Measurements from ENCODE around the gene VGLL3.

The VGLL3 gene

GRCh38 chr3:86948822-86949221 lies 42.1 kb downstream of the VGLL3 start:
- TF ChIP-seq POLR2A (IDR thresholded peaks at IDR 0.05; ENCODE audit: low read depth, low read length) (no peak), POLR2AphosphoS5 (IDR thresholded peaks at IDR 0.05; ENCODE audit: low read depth, low read length) (no peak), TAF1 (IDR thresholded peaks at IDR 0.05; ENCODE audit: borderline replicate concordance, low read depth, low read length) (no peak)
- no peak for FAIRE-seq
- no peak for DNase-seq (ENCODE audit: insufficient read length)

GRCh38 chr3:86942206-86942605 lies 48.7 kb downstream of the VGLL3 start:
- no peak for TF ChIP-seq POLR2A (IDR thresholded peaks at IDR 0.05; ENCODE audit: low read depth, low read length)
- TF ChIP-seq TAF1 (IDR thresholded peaks at IDR 0.05; ENCODE audit: borderline replicate concordance, low read depth, low read length): no peak
- no peak for TF ChIP-seq POLR2AphosphoS5 (IDR thresholded peaks at IDR 0.05; ENCODE audit: low read depth, low read length)
- no peak for DNase-seq (ENCODE audit: insufficient read length)
- FAIRE-seq: no peak

GRCh38 chr3:86938416-86939105 lies 52.4 kb downstream of the VGLL3 start:
- TF ChIP-seq POLR2A (IDR thresholded peaks at IDR 0.05; ENCODE audit: low read depth, low read length) (no peak), POLR2AphosphoS5 (IDR thresholded peaks at IDR 0.05; ENCODE audit: low read depth, low read length) (no peak), TAF1 (IDR thresholded peaks at IDR 0.05; ENCODE audit: borderline replicate concordance, low read depth, low read length) (no peak)
- DNase-seq (ENCODE audit: insufficient read length) (no peak), FAIRE-seq (no peak)

GRCh38 chr3:86937306-86937791 lies 53.6 kb downstream of the VGLL3 start:
- FAIRE-seq (no peak), DNase-seq (ENCODE audit: insufficient read length) (no peak)
- TF ChIP-seq POLR2AphosphoS5 (IDR thresholded peaks at IDR 0.05; ENCODE audit: low read depth, low read length) (no peak), POLR2A (IDR thresholded peaks at IDR 0.05; ENCODE audit: low read depth, low read length) (no peak), TAF1 (IDR thresholded peaks at IDR 0.05; ENCODE audit: borderline replicate concordance, low read depth, low read length) (no peak)

GRCh38 chr3:86934851-86935250 lies 56.1 kb downstream of the VGLL3 start:
- DNase-seq (ENCODE audit: insufficient read length) (no peak), FAIRE-seq (no peak)
- TF ChIP-seq POLR2AphosphoS5 (IDR thresholded peaks at IDR 0.05; ENCODE audit: low read depth, low read length) (no peak), TAF1 (IDR thresholded peaks at IDR 0.05; ENCODE audit: borderline replicate concordance, low read depth, low read length) (no peak), POLR2A (IDR thresholded peaks at IDR 0.05; ENCODE audit: low read depth, low read length) (no peak)

- TF ChIP-seq TAF1 (IDR thresholded peaks at IDR 0.05; ENCODE audit: borderline replicate concordance, low read depth, low read length) (no peak), POLR2A (IDR thresholded peaks at IDR 0.05; ENCODE audit: low read depth, low read length) (no peak), POLR2AphosphoS5 (IDR thresholded peaks at IDR 0.05; ENCODE audit: low read depth, low read length) (no peak)
- no peak for DNase-seq (ENCODE audit: insufficient read length)
- no peak for FAIRE-seq
Measured at GRCh38 chr3:86930831-86931230, 60.1 kb downstream of the VGLL3 start.

- TF ChIP-seq TAF1 (IDR thresholded peaks at IDR 0.05; ENCODE audit: borderline replicate concordance, low read depth, low read length) (no peak), POLR2A (IDR thresholded peaks at IDR 0.05; ENCODE audit: low read depth, low read length) (no peak), POLR2AphosphoS5 (IDR thresholded peaks at IDR 0.05; ENCODE audit: low read depth, low read length) (no peak)
- DNase-seq (ENCODE audit: insufficient read length) (no peak), FAIRE-seq (no peak)
Measured at GRCh38 chr3:86930181-86930580, 60.8 kb downstream of the VGLL3 start.

GRCh38 chr3:86929046-86929445 lies 61.9 kb downstream of the VGLL3 start:
- TF ChIP-seq TAF1 (IDR thresholded peaks at IDR 0.05; ENCODE audit: borderline replicate concordance, low read depth, low read length) (no peak), POLR2A (IDR thresholded peaks at IDR 0.05; ENCODE audit: low read depth, low read length) (no peak)
- no peak for DNase-seq (ENCODE audit: insufficient read length)
- no peak for FAIRE-seq

GRCh38 chr3:86923071-86923491 lies 67.9 kb downstream of the VGLL3 start:
- DNase-seq (ENCODE audit: insufficient read length) (no peak), FAIRE-seq (no peak)
- TF ChIP-seq POLR2AphosphoS5 (IDR thresholded peaks at IDR 0.05; ENCODE audit: low read depth, low read length) (no peak), TAF1 (IDR thresholded peaks at IDR 0.05; ENCODE audit: borderline replicate concordance, low read depth, low read length) (no peak), POLR2A (IDR thresholded peaks at IDR 0.05; ENCODE audit: low read depth, low read length) (no peak)

- DNase-seq (ENCODE audit: insufficient read length) (no peak), FAIRE-seq (no peak)
- TF ChIP-seq POLR2AphosphoS5 (IDR thresholded peaks at IDR 0.05; ENCODE audit: low read depth, low read length) (no peak), TAF1 (IDR thresholded peaks at IDR 0.05; ENCODE audit: borderline replicate concordance, low read depth, low read length) (no peak), POLR2A (IDR thresholded peaks at IDR 0.05; ENCODE audit: low read depth, low read length) (no peak)
Measured at GRCh38 chr3:86921971-86922680, 68.8 kb downstream of the VGLL3 start.

GRCh38 chr3:86914670-86915069 lies 76.3 kb downstream of the VGLL3 start:
- no peak for FAIRE-seq

GRCh38 chr3:86913160-86913559 lies 77.8 kb downstream of the VGLL3 start:
- DNase-seq (ENCODE audit: insufficient read length) (no peak), FAIRE-seq (no peak)
- no peak for TF ChIP-seq TAF1 (IDR thresholded peaks at IDR 0.05; ENCODE audit: borderline replicate concordance, low read depth, low read length)
- no peak for TF ChIP-seq POLR2AphosphoS5 (IDR thresholded peaks at IDR 0.05; ENCODE audit: low read depth, low read length)
- no peak for TF ChIP-seq POLR2A (IDR thresholded peaks at IDR 0.05; ENCODE audit: low read depth, low read length)

More at GRCh38 chr3:86914670-86915069, 76.3 kb downstream of the VGLL3 start:
- no peak for DNase-seq (ENCODE audit: insufficient read length)
- TF ChIP-seq TAF1 (IDR thresholded peaks at IDR 0.05; ENCODE audit: borderline replicate concordance, low read depth, low read length) (no peak), POLR2A (IDR thresholded peaks at IDR 0.05; ENCODE audit: low read depth, low read length) (no peak), POLR2AphosphoS5 (IDR thresholded peaks at IDR 0.05; ENCODE audit: low read depth, low read length) (no peak)
